ENCODE results near the gene SUCO. TPM values are rescaled to one million over a fixed set of nuclear protein-coding genes. Genes with fewer than 3 reads are reported as not detected.

The SUCO gene
- total and polyA plus RNA-seq, 2 of the 4 experiments (the other 2 are of a cell fraction), result 11.4 to 21.5 TPM

- peaks cover 7% of the 10 kb centered on the region; the same call in 1 of the 2 replicates for H3K36me3 ChIP-seq (ENCODE audit: control insufficient read depth, insufficient read depth, low read length)
- no peak overlapping the region for H3K27ac ChIP-seq (ENCODE audit: insufficient read depth, low read length)
- H4K8ac ChIP-seq (ENCODE audit: low read depth in 2 of 2, low read length in 2 of 2), result no peak overlapping the region
- ATAC-seq (ENCODE audit: low read depth) (no peak), DNase-seq (no peak)
- H3K9me3 ChIP-seq (ENCODE audit: control insufficient read depth, insufficient read depth, low read length), result no peaks in the 10 kb centered on the region
- H3K56ac ChIP-seq (ENCODE audit: extremely low read depth, insufficient read depth, low read length), result no peak overlapping the region
- 0 out of 2 replicates have a peak, but pooled peaks cover 2% of the 10 kb centered on the region for H3K4me1 ChIP-seq (ENCODE audit: control insufficient read depth, insufficient read depth, low read length)
- H2BK5ac ChIP-seq (ENCODE audit: low read depth, low read length, poor library complexity, severe bottlenecking), result peak overlapping the region; percentile 19
- no peak overlapping the region for H4K91ac ChIP-seq (ENCODE audit: insufficient read depth, low read depth, low read length)
- no peak overlapping the region for H3K23ac ChIP-seq (ENCODE audit: low read depth, low read length)
- no peak overlapping the region; the same call in 1 of the 2 replicates for H2BK20ac ChIP-seq (ENCODE audit: low read depth, low read length)
- no peak overlapping the region for H2AK5ac ChIP-seq (ENCODE audit: low read depth, low read length)
- in situ Hi-C loops (cut with MboI; ENCODE audit: low sequenced_read_pairs), result no loop called here
- POLR2A ChIA-PET (ENCODE audit: unreplicated experiment), result no interaction called here
- no peaks in the 10 kb centered on the region for H3K27me3 ChIP-seq (ENCODE audit: control insufficient read depth, insufficient read depth, low read length)
- intact Hi-C loops (cut with micrococcal nuclease), result no loop called here
- H3K4ac ChIP-seq (ENCODE audit: low read depth, low read length), result no peak overlapping the region
- no peak overlapping the region for H3K4me2 ChIP-seq (ENCODE audit: low read depth, low read length)
- H2BK15ac ChIP-seq (ENCODE audit: low read depth, low read length), result no peak overlapping the region; the same call in 2 of the 3 replicates
- H3K4me3 ChIP-seq (ENCODE audit: insufficient read depth, low read depth, low read length), result no peak overlapping the region
- no CpG with 5 or more reads among the region's 4 CpGs for WGBS, 2 experiments (ENCODE audit: extremely low coverage in 2 of 2, insufficient read length in 1 of 2)
- H4K5ac ChIP-seq (ENCODE audit: low read depth, low read length), result no peak overlapping the region
- peaks cover 7 to 15% of the 10 kb centered on the region in 2 experiments; a peak in 2 of 4 replicates for H3K79me1 ChIP-seq (ENCODE audit: low read depth in 1 of 2, low read length in 2 of 2)
- CTCF ChIA-PET, result interaction anchor here (0.5 to 1.0 kb wide), 3 partner anchors 15 to 124 kb away, joined by 3 to 5 read pairs (median 3); partner anchors contain the start of gene FASLG
- H2AFZ ChIP-seq (replicated peaks; ENCODE audit: low read length, poor library complexity), result no peak overlapping the region
- H3K9ac ChIP-seq (ENCODE audit: low read depth, low read length), result no peak overlapping the region
- no peak overlapping the region for H3K14ac ChIP-seq (replicated peaks; ENCODE audit: low read depth, low read length)
- no peak overlapping the region for H2AK9ac ChIP-seq (replicated peaks; ENCODE audit: low read depth, low read length, poor library complexity)
- no peak overlapping the region for H2BK120ac ChIP-seq (ENCODE audit: low read depth, low read length)
- no TSS peak for BruUV-seq (replicated peaks)
- H3K9me1 ChIP-seq (ENCODE audit: insufficient read depth, low read length), result no peaks in the 10 kb centered on the region
- no peaks in the 10 kb centered on the region for H4K20me1 ChIP-seq (ENCODE audit: insufficient read depth, low read length)
- TF ChIP-seq RAD21 (IDR thresholded peaks at IDR 0.05; ENCODE audit: low read length) (no peak), CEBPB (IDR thresholded peaks at IDR 0.05; ENCODE audit: low read depth, low read length) (no peak), MAFK (IDR thresholded peaks at IDR 0.05; ENCODE audit: low read depth, low read length) (no peak), CHD1 (IDR thresholded peaks at IDR 0.05; ENCODE audit: low read depth, low read length) (no peak), BHLHE40 (IDR thresholded peaks at IDR 0.05; ENCODE audit: low read depth, low read length) (no peak)
- H3K18ac ChIP-seq (ENCODE audit: low read depth, low read length), result no peak overlapping the region
- dilution Hi-C loops (cut with HindIII; ENCODE audit: low sequenced_read_pairs, unreplicated experiment), result no loop called here
Observed at GRCh38 chr1:172608098-172608601, 75.2 kb downstream of the SUCO start.

All from IMR-90 (cell line).